Hepatocyte (in vitro differentiated cells): ENCODE measurements around the gene SYNPO2. TPM values are rescaled to one million over a fixed set of nuclear protein-coding genes. Genes with fewer than 3 reads are reported as not detected.

Experiments used
- DNase-seq: peaks from one replicate; pipeline ENCODE4 v3.0.0-alpha.2; 2016; ENCODE audit warnings: low spot score
- H2AFZ ChIP-seq: fragments of 200-600 bp; sonication (generic); 2 replicates; pipeline ENCODE4 v1.6.0; 2016; ENCODE audit warnings: antibody characterized with exemption, mild to moderate bottlenecking
- H3K27ac ChIP-seq: fragments of 200-600 bp; sonication (generic); 2 replicates; pipeline ENCODE4 v1.5.1; 2016; ENCODE audit warnings: mild to moderate bottlenecking
- H3K27me3 ChIP-seq: fragments of 200-600 bp; sonication (generic); 2 replicates; pipeline ENCODE4 v1.6.1; 2016
- H3K36me3 ChIP-seq: fragments of 200-600 bp; sonication (generic); replicated peaks from 2 replicates; pipeline ENCODE4 v1.5.1; 2016; ENCODE audit warnings: low read depth; ENCODE audit not compliant: insufficient read depth
- H3K4me1 ChIP-seq: fragments of 200-600 bp; sonication (generic); 2 replicates; pipeline ENCODE4 v1.5.1; 2016; ENCODE audit warnings: mild to moderate bottlenecking, moderate library complexity; ENCODE audit not compliant: insufficient read depth
- H3K4me2 ChIP-seq: fragments of 200-600 bp; sonication (generic); 2 replicates; pipeline ENCODE4 v1.6.0; 2016
- H3K4me3 ChIP-seq: fragments of 200-600 bp; sonication (generic); 2 replicates; pipeline ENCODE4 v1.5.1; 2016; ENCODE audit warnings: mild to moderate bottlenecking
- H3K79me2 ChIP-seq: fragments of 200-600 bp; sonication (generic); 2 replicates; pipeline ENCODE4 v1.6.0; 2017; ENCODE audit warnings: mild to moderate bottlenecking
- H3K9me2 ChIP-seq: fragments of 200-600 bp; sonication (generic); replicated peaks from 2 replicates; pipeline ENCODE4 v1.6.0; 2017; ENCODE audit warnings: mild to moderate bottlenecking; ENCODE audit not compliant: insufficient read depth
- H3K9me3 ChIP-seq: fragments of 200-600 bp; sonication (generic); 2 replicates; pipeline ENCODE4 v1.5.1; 2016; ENCODE audit warnings: low read depth, mild to moderate bottlenecking
- H4K20me1 ChIP-seq: fragments of 200-600 bp; sonication (generic); 2 replicates; pipeline ENCODE4 v1.6.0; 2016; ENCODE audit warnings: mild to moderate bottlenecking; ENCODE audit not compliant: insufficient read depth, poor library complexity, severe bottlenecking
- CTCF ChIP-seq: fragments of 200-600 bp; sonication (generic); IDR thresholded peaks from 2 replicates; pipeline ENCODE4 v1.5.1; 2016; ENCODE audit warnings: antibody characterized with exemption, mild to moderate bottlenecking; ENCODE audit not compliant: poor library complexity
- EZH2 ChIP-seq: fragments of 200-600 bp; sonication (generic); IDR thresholded peaks from 2 replicates; pipeline ENCODE4 v1.6.1; 2016; ENCODE audit warnings: antibody characterized with exemption, mild to moderate bottlenecking, borderline replicate concordance
- EZH2phosphoT487 ChIP-seq: fragments of 200-600 bp; sonication (generic); IDR thresholded peaks from one replicate; pipeline ENCODE4 v1.6.1; 2018; ENCODE audit warnings: antibody characterized with exemption, mild to moderate bottlenecking, low read depth, moderate library complexity; ENCODE audit not compliant: unreplicated experiment, severe bottlenecking
- WGBS: methylation state at CpG from one replicate; pipeline ENCODE4 v1.1.6; 2016; ENCODE audit warnings: low lambda C conversion rate; ENCODE audit errors: missing lambda C conversion rate; 5-methylcytosine and 5-hydroxymethylcytosine counted together
- polyA plus RNA-seq: library from polyadenylated mRNA; unstranded; fragments of >200 nt; fragmentation: Nextera tagmentation; extraction: Ambion mirVana; gene quantifications from 2 replicates; pipeline ENCODE4 v1.2.1, GENCODE V29; 2016
- total RNA-seq: library from RNA; depleted of rRNA; stranded (reverse); fragments of >200 nt; gene quantifications from 2 replicates; pipeline ENCODE4 v1.2.3, GENCODE V29; 2014

The SYNPO2 gene
- total and polyA plus RNA-seq, 2 experiments from 2014 or later, result 3.5 to 12.6 TPM

- Histone ChIP-seq H3K27ac (no peak overlapping the region), H3K4me1 (peaks cover 7% of the 10 kb centered on the region), H4K20me1 (no peaks in the 10 kb centered on the region), H3K4me2 (no peak overlapping the region), H3K4me3 (no peak overlapping the region), H3K79me2 (no peaks in the 10 kb centered on the region), H3K9me2 (no peaks in the 10 kb centered on the region), H3K9me3 (no peaks in the 10 kb centered on the region), H3K27me3 (no peaks in the 10 kb centered on the region), H3K36me3 (no peaks in the 10 kb centered on the region), H2AFZ (no peak overlapping the region)
- WGBS, result 96% methylated on average over 18 of the region's 18 CpGs
- no peak for DNase-seq
- TF ChIP-seq EZH2, result no peak
- no peak for TF ChIP-seq EZH2phosphoT487
- TF ChIP-seq CTCF, result no peak
Observed at GRCh38 chr4:119029847-119030535, 141.3 kb downstream of the SYNPO2 start.

GRCh38 chr4:119030536-119030890 is 141.9 kb downstream of the SYNPO2 start:
- Histone ChIP-seq H3K4me2 (no peak overlapping the region), H3K27me3 (no peaks in the 10 kb centered on the region), H3K4me3 (no peak overlapping the region), H3K9me2 (no peaks in the 10 kb centered on the region), H3K4me1 (peaks cover 4% of the 10 kb centered on the region), H2AFZ (no peak overlapping the region), H3K9me3 (no peaks in the 10 kb centered on the region), H3K36me3 (no peaks in the 10 kb centered on the region), H3K27ac (no peak overlapping the region), H4K20me1 (no peaks in the 10 kb centered on the region), H3K79me2 (no peaks in the 10 kb centered on the region)
- TF ChIP-seq CTCF, result no peak
- no peak for TF ChIP-seq EZH2
- TF ChIP-seq EZH2phosphoT487, result no peak
- no peak for DNase-seq
- WGBS, result 94% methylated on average over 12 of the region's 12 CpGs

- WGBS, result 93% methylated on average over 11 of the region's 11 CpGs
Observed at GRCh38 chr4:119031218-119031617, 142.6 kb downstream of the SYNPO2 start.

More at GRCh38 chr4:119031218-119031617, 142.6 kb downstream of the SYNPO2 start:
- DNase-seq, result no peak
- no peak overlapping the region for H3K4me3 ChIP-seq
- H3K4me2 ChIP-seq, result no peak overlapping the region
- H3K4me1 ChIP-seq, result peaks cover 4% of the 10 kb centered on the region
- no peaks in the 10 kb centered on the region for H3K9me3 ChIP-seq
- H3K27me3 ChIP-seq, result no peaks in the 10 kb centered on the region
- no peaks in the 10 kb centered on the region for H4K20me1 ChIP-seq
- no peaks in the 10 kb centered on the region for H3K9me2 ChIP-seq
- no peak for TF ChIP-seq EZH2
- TF ChIP-seq EZH2phosphoT487, result no peak
- TF ChIP-seq CTCF, result no peak
- no peaks in the 10 kb centered on the region for H3K79me2 ChIP-seq
- no peak overlapping the region for H2AFZ ChIP-seq
- H3K36me3 ChIP-seq, result no peaks in the 10 kb centered on the region
- H3K27ac ChIP-seq, result no peak overlapping the region
